ENCODE data around the gene C12orf57. TPM values are rescaled to one million over a fixed set of nuclear protein-coding genes. Genes with fewer than 3 reads are reported as not detected.
A peak's percentile ranks its signal among the peaks of the same experiment; 100 is the strongest.

The C12orf57 gene
- total and polyA plus RNA-seq, 2 experiments from 2014 or later = 204 to 262 TPM

DNA sequence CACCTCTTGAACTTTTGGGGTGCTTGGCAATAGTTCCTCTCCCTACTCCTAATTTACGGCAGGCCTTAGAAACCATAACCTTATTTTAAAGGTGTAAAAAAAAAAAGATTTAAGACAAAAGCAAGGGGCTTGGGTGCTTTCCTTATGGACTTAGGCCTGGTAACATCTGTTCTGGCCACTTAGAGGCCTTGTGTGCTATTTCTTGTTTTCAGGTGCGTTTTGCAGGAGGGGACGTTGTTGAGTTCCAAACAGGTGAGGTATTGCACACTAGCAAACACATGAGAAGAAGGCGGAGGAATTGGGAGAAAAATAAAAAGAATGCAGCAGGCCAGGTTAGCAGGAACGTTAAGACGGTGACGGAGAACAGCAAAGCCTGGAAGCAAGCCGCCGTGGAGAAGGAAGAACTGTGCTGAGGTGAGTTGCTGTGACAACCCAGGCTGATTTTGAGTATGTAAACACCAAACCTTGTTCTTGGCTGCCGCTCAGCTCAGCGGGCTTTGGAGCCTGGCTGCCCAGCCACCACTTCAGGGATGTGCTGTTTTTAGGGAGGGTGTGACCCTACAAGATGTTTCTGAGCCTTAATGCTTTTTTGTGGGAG, 44.2 kb downstream of the C12orf57 start:
- H3K4me1 Mint-ChIP-seq = peaks cover 4% of the 10 kb centered on the region; the same call in 1 of the 3 replicates
- 0 out of 2 replicates have a peak, but pooled peaks cover 5% of the 10 kb centered on the region for H3F3A ChIP-seq (replicated peaks; ENCODE audit: low read depth)
- TF ChIP-seq, protein P1, sequence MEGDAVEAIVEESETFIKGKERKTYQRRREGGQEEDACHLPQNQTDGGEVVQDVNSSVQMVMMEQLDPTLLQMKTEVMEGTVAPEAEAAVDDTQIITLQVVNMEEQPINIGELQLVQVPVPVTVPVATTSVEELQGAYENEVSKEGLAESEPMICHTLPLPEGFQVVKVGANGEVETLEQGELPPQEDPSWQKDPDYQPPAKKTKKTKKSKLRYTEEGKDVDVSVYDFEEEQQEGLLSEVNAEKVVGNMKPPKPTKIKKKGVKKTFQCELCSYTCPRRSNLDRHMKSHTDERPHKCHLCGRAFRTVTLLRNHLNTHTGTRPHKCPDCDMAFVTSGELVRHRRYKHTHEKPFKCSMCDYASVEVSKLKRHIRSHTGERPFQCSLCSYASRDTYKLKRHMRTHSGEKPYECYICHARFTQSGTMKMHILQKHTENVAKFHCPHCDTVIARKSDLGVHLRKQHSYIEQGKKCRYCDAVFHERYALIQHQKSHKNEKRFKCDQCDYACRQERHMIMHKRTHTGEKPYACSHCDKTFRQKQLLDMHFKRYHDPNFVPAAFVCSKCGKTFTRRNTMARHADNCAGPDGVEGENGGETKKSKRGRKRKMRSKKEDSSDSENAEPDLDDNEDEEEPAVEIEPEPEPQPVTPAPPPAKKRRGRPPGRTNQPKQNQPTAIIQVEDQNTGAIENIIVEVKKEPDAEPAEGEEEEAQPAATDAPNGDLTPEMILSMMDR (conservative IDR thresholded peaks at IDR 0.05; ENCODE audit: low read depth in 2 of 2) = no peak
- no peak for TF ChIP-seq STAT1 (IDR thresholded peaks at IDR 0.05; ENCODE audit: unreplicated experiment)
- TF ChIP-seq EZH2 (IDR thresholded peaks at IDR 0.05; ENCODE audit: low read depth, unreplicated experiment) = no peak
- no peak for TF ChIP-seq ZNF331 (CRISPR knock-in tag; IDR thresholded peaks at IDR 0.05; ENCODE audit: low read depth)
- TF ChIP-seq JUNB (IDR thresholded peaks at IDR 0.05; ENCODE audit: unreplicated experiment) = no peak
- no peak for TF ChIP-seq ZNF114 (CRISPR knock-in tag; IDR thresholded peaks at IDR 0.05)
- no peak for TF ChIP-seq POLR2AphosphoS5 (IDR thresholded peaks at IDR 0.05; ENCODE audit: low read depth)
- H3K9me2 ChIP-seq (ENCODE audit: insufficient read depth) = no peaks in the 10 kb centered on the region
- H3K27me3 ChIP-seq (ENCODE audit: insufficient read depth) = no peaks in the 10 kb centered on the region
- H3K79me2 ChIP-seq (replicated peaks; ENCODE audit: insufficient read depth) = no peaks in the 10 kb centered on the region
- no peak overlapping the region for H3K4me2 ChIP-seq
- H3K4me3 ChIP-seq = no peak overlapping the region
- peaks cover 4% of the 10 kb centered on the region for H3K27me3 Mint-ChIP-seq (ENCODE audit: insufficient read depth, low read depth, poor library complexity)
- peaks cover 17% of the 10 kb centered on the region for H4K20me1 ChIP-seq (replicated peaks; ENCODE audit: insufficient read depth)
- no peaks in the 10 kb centered on the region for H3K4me1 ChIP-seq (ENCODE audit: insufficient read depth)
- 0 out of 2 replicates have a peak overlapping the region, but pooled peaks have one; percentile 10 for H3K27ac ChIP-seq (ENCODE audit: low read depth)
- no peak overlapping the region; the same call in 1 of the 2 replicates for H3K27ac Mint-ChIP-seq
- no peaks in the 10 kb centered on the region for H3K9me3 Mint-ChIP-seq
- H3K36me3 Mint-ChIP-seq (ENCODE audit: low read depth) = peaks cover 12% of the 10 kb centered on the region
- no peak overlapping the region for H2AFZ ChIP-seq
- ATAC-seq (no peak), DNase-seq (ENCODE audit: low spot score) (no peak)
- H3K4me3 Mint-ChIP-seq = no peak overlapping the region
- H3K36me3 ChIP-seq (ENCODE audit: insufficient read depth) = peaks cover 4% of the 10 kb centered on the region

MicroRNA genes within 50 kb of the gene (microRNA counts, 767-probe panel; counts per million panel counts)
- microRNA hsa-miR-141-3p (3,401 counts per million, percentile 9 among the panel's probes with 10 or more counts), microRNA hsa-miR-200c-3p (13,173 counts per million, percentile 89 among the panel's probes with 10 or more counts)

Small RNAs within 50 kb of the gene (microRNA-seq; reads per million reads assigned to microRNA genes)
- 196 reads per million, percentile 73 among the genes with 10 or more reads in this experiment for gene MIR141
- gene MIR200C = 6,055 reads per million, percentile 97 among the genes with 10 or more reads in this experiment

Small RNAs within 50 kb of the gene (small RNA-seq; reads per million reads assigned to genes)
- gene MIR141 (ENCODE audit: low replicate concordance) (15.4 reads per million, percentile 97 among the genes with 10 or more reads in this experiment), gene MIR200C (ENCODE audit: low replicate concordance) (11.2 reads per million, percentile 97 among the genes with 10 or more reads in this experiment), gene RNU7-1 (ENCODE audit: low replicate concordance) (not detected), gene SCARNA12 (ENCODE audit: low replicate concordance) (0.60 reads per million, percentile 42 among the genes with 10 or more reads in this experiment)

Other genes with a start within 250 kb of the C12orf57 start
- 2.0 and 2.2 TPM in 2 replicates for gene PIANP, start 243.2 kb upstream of the C12orf57 start, total RNA-seq (2014; rRNA removed; shearing (Covaris generic))
- 6.4 and 7.7 TPM in 2 replicates for gene PIANP, start 243.2 kb upstream of the C12orf57 start, polyA plus RNA-seq (2016; fragmentation: Nextera tagmentation; extraction: Ambion mirVana)
- gene COPS7A, start 220.0 kb upstream of the C12orf57 start, total RNA-seq (2014; rRNA removed; shearing (Covaris generic)) = 51.9 and 53.9 TPM in 2 replicates
- gene COPS7A, start 220.0 kb upstream of the C12orf57 start, polyA plus RNA-seq (2016; fragmentation: Nextera tagmentation; extraction: Ambion mirVana) = 36.9 and 37.7 TPM in 2 replicates
- gene MLF2, start 190.9 kb upstream of the C12orf57 start, total RNA-seq (2014; rRNA removed; shearing (Covaris generic)) = 289 and 292 TPM in 2 replicates
- gene MLF2, start 190.9 kb upstream of the C12orf57 start, polyA plus RNA-seq (2016; fragmentation: Nextera tagmentation; extraction: Ambion mirVana) = 280 and 283 TPM in 2 replicates
- gene PTMS, start 177.7 kb upstream of the C12orf57 start, total RNA-seq (2014; rRNA removed; shearing (Covaris generic)) = 82.4 and 111 TPM in 2 replicates
- 238 and 270 TPM in 2 replicates for gene PTMS, start 177.7 kb upstream of the C12orf57 start, polyA plus RNA-seq (2016; fragmentation: Nextera tagmentation; extraction: Ambion mirVana)
- 1.0 and 4.7 TPM in 2 replicates for gene LAG3, start 171.5 kb upstream of the C12orf57 start, total RNA-seq (2014; rRNA removed; shearing (Covaris generic))
- 3.7 and 3.9 TPM in 2 replicates for gene LAG3, start 171.5 kb upstream of the C12orf57 start, polyA plus RNA-seq (2016; fragmentation: Nextera tagmentation; extraction: Ambion mirVana)
- 1.5 and 2.2 TPM in 2 replicates for gene CD4, start 154.5 kb upstream of the C12orf57 start, total RNA-seq (2014; rRNA removed; shearing (Covaris generic))
- gene CD4, start 154.5 kb upstream of the C12orf57 start, polyA plus RNA-seq (2016; fragmentation: Nextera tagmentation; extraction: Ambion mirVana) = 2.0 and 2.1 TPM in 2 replicates
- gene GPR162, start 122.2 kb upstream of the C12orf57 start, total RNA-seq (2014; rRNA removed; shearing (Covaris generic)) = 3.0 and 5.0 TPM in 2 replicates
- 4.7 and 5.0 TPM in 2 replicates for gene GPR162, start 122.2 kb upstream of the C12orf57 start, polyA plus RNA-seq (2016; fragmentation: Nextera tagmentation; extraction: Ambion mirVana)
- 38.2 and 39.2 TPM in 2 replicates for gene P3H3, start 115.6 kb upstream of the C12orf57 start, total RNA-seq (2014; rRNA removed; shearing (Covaris generic))
- 15.8 and 16.4 TPM in 2 replicates for gene P3H3, start 115.6 kb upstream of the C12orf57 start, polyA plus RNA-seq (2016; fragmentation: Nextera tagmentation; extraction: Ambion mirVana)
- 3.3 and 8.2 TPM in 2 replicates for gene GNB3, start 103.1 kb upstream of the C12orf57 start, total RNA-seq (2014; rRNA removed; shearing (Covaris generic))
- 3.6 and 5.4 TPM in 2 replicates for gene GNB3, start 103.1 kb upstream of the C12orf57 start, polyA plus RNA-seq (2016; fragmentation: Nextera tagmentation; extraction: Ambion mirVana)
- 37.2 and 47.4 TPM in 2 replicates for gene CDCA3, start 92.7 kb upstream of the C12orf57 start, total RNA-seq (2014; rRNA removed; shearing (Covaris generic))
- gene CDCA3, start 92.7 kb upstream of the C12orf57 start, polyA plus RNA-seq (2016; fragmentation: Nextera tagmentation; extraction: Ambion mirVana) = 75.6 and 79.2 TPM in 2 replicates
- gene USP5, start 91.9 kb upstream of the C12orf57 start, total RNA-seq (2014; rRNA removed; shearing (Covaris generic)) = 97.2 and 109 TPM in 2 replicates
- 35.0 and 35.1 TPM in 2 replicates for gene USP5, start 91.9 kb upstream of the C12orf57 start, polyA plus RNA-seq (2016; fragmentation: Nextera tagmentation; extraction: Ambion mirVana)
- 731 and 822 TPM in 2 replicates for gene TPI1, start 76.5 kb upstream of the C12orf57 start, total RNA-seq (2014; rRNA removed; shearing (Covaris generic))
- gene TPI1, start 76.5 kb upstream of the C12orf57 start, polyA plus RNA-seq (2016; fragmentation: Nextera tagmentation; extraction: Ambion mirVana) = 737 and 748 TPM in 2 replicates
- 7.6 and 13.1 TPM in 2 replicates for gene SPSB2, start 70.7 kb upstream of the C12orf57 start, total RNA-seq (2014; rRNA removed; shearing (Covaris generic))
- gene SPSB2, start 70.7 kb upstream of the C12orf57 start, polyA plus RNA-seq (2016; fragmentation: Nextera tagmentation; extraction: Ambion mirVana) = 8.2 and 10.4 TPM in 2 replicates
- 2.5 and 9.1 TPM in 2 replicates for gene LRRC23, start 39.2 kb upstream of the C12orf57 start, total RNA-seq (2014; rRNA removed; shearing (Covaris generic))
- 2.4 and 2.9 TPM in 2 replicates for gene LRRC23, start 39.2 kb upstream of the C12orf57 start, polyA plus RNA-seq (2016; fragmentation: Nextera tagmentation; extraction: Ambion mirVana)
- 50.8 and 53.5 TPM in 2 replicates for gene ENO2, start 29.4 kb upstream of the C12orf57 start, total RNA-seq (2014; rRNA removed; shearing (Covaris generic))
- 43.5 and 50.0 TPM in 2 replicates for gene ENO2, start 29.4 kb upstream of the C12orf57 start, polyA plus RNA-seq (2016; fragmentation: Nextera tagmentation; extraction: Ambion mirVana)
- gene ATN1, start 16.1 kb upstream of the C12orf57 start, total RNA-seq (2014; rRNA removed; shearing (Covaris generic)) = 49.6 and 52.8 TPM in 2 replicates
- 27.2 and 29.5 TPM in 2 replicates for gene ATN1, start 16.1 kb upstream of the C12orf57 start, polyA plus RNA-seq (2016; fragmentation: Nextera tagmentation; extraction: Ambion mirVana)
- not detected in 2 replicates for gene RNU7-1, start 206 bp upstream of the C12orf57 start, total RNA-seq (2014; rRNA removed; shearing (Covaris generic))
- gene RNU7-1, start 206 bp upstream of the C12orf57 start, polyA plus RNA-seq (2016; fragmentation: Nextera tagmentation; extraction: Ambion mirVana) = not detected in 2 replicates
- 24.7 and 25.3 TPM in 2 replicates for gene PTPN6, start 7.3 kb downstream of the C12orf57 start, total RNA-seq (2014; rRNA removed; shearing (Covaris generic))
- gene PTPN6, start 7.3 kb downstream of the C12orf57 start, polyA plus RNA-seq (2016; fragmentation: Nextera tagmentation; extraction: Ambion mirVana) = 35.4 and 40.6 TPM in 2 replicates
- gene PHB2, start 26.6 kb downstream of the C12orf57 start, total RNA-seq (2014; rRNA removed; shearing (Covaris generic)) = 378 and 416 TPM in 2 replicates
- gene PHB2, start 26.6 kb downstream of the C12orf57 start, polyA plus RNA-seq (2016; fragmentation: Nextera tagmentation; extraction: Ambion mirVana) = 224 and 238 TPM in 2 replicates
- 66.7 and 71.7 TPM in 2 replicates for gene EMG1, start 26.9 kb downstream of the C12orf57 start, total RNA-seq (2014; rRNA removed; shearing (Covaris generic))
- 157 and 160 TPM in 2 replicates for gene EMG1, start 26.9 kb downstream of the C12orf57 start, polyA plus RNA-seq (2016; fragmentation: Nextera tagmentation; extraction: Ambion mirVana)
- gene LPCAT3, start 74.5 kb downstream of the C12orf57 start, total RNA-seq (2014; rRNA removed; shearing (Covaris generic)) = 45.3 and 51.5 TPM in 2 replicates
- gene LPCAT3, start 74.5 kb downstream of the C12orf57 start, polyA plus RNA-seq (2016; fragmentation: Nextera tagmentation; extraction: Ambion mirVana) = 21.4 and 22.7 TPM in 2 replicates
- gene C1S, start 116.7 kb downstream of the C12orf57 start, total RNA-seq (2014; rRNA removed; shearing (Covaris generic)) = 5.0 and 9.7 TPM in 2 replicates
- 4.9 and 5.1 TPM in 2 replicates for gene C1S, start 116.7 kb downstream of the C12orf57 start, polyA plus RNA-seq (2016; fragmentation: Nextera tagmentation; extraction: Ambion mirVana)
- 6.1 and 8.8 TPM in 2 replicates for gene C1R, start 148.4 kb downstream of the C12orf57 start, total RNA-seq (2014; rRNA removed; shearing (Covaris generic))
- 5.9 and 6.4 TPM in 2 replicates for gene C1R, start 148.4 kb downstream of the C12orf57 start, polyA plus RNA-seq (2016; fragmentation: Nextera tagmentation; extraction: Ambion mirVana)
- 8.8 and 10.0 TPM in 2 replicates for gene C1RL, start 165.2 kb downstream of the C12orf57 start, total RNA-seq (2014; rRNA removed; shearing (Covaris generic))
- 7.3 and 9.1 TPM in 2 replicates for gene C1RL, start 165.2 kb downstream of the C12orf57 start, polyA plus RNA-seq (2016; fragmentation: Nextera tagmentation; extraction: Ambion mirVana)
- gene RBP5, start 184.9 kb downstream of the C12orf57 start, total RNA-seq (2014; rRNA removed; shearing (Covaris generic)) = 3.0 TPM in 1 of 2 replicates, not detected in the other
- 0.73 and 1.2 TPM in 2 replicates for gene RBP5, start 184.9 kb downstream of the C12orf57 start, polyA plus RNA-seq (2016; fragmentation: Nextera tagmentation; extraction: Ambion mirVana)
- 27.9 and 46.9 TPM in 2 replicates for gene CLSTN3, start 186.3 kb downstream of the C12orf57 start, total RNA-seq (2014; rRNA removed; shearing (Covaris generic))
- gene CLSTN3, start 186.3 kb downstream of the C12orf57 start, polyA plus RNA-seq (2016; fragmentation: Nextera tagmentation; extraction: Ambion mirVana) = 5.0 and 5.8 TPM in 2 replicates
- gene PEX5, start 245.7 kb downstream of the C12orf57 start, total RNA-seq (2014; rRNA removed; shearing (Covaris generic)) = 58.8 and 72.0 TPM in 2 replicates
- gene PEX5, start 245.7 kb downstream of the C12orf57 start, polyA plus RNA-seq (2016; fragmentation: Nextera tagmentation; extraction: Ambion mirVana) = 7.4 and 7.5 TPM in 2 replicates